HEK293 (cell line): ENCODE measurements around the gene SPIRE1.

Source experiments
- CTCF ChIA-PET: fragments of 350-600 bp; formaldehyde crosslinking; extraction: SDS; loops from one replicate; lab custom pipeline; 2021; ENCODE audit warnings: antibody characterized with exemption; lab: Yijun Ruan, JAX
- POLR2A ChIA-PET: fragments of 300-600 bp; formaldehyde crosslinking; extraction: SDS; loops from one replicate; lab custom pipeline; 2020; ENCODE audit warnings: antibody characterized with exemption, inconsistent platforms; lab: Yijun Ruan, JAX
- H3K27ac ChIP-seq: fragments of 200-500 bp; sonication (Bioruptor generic); 2 replicates; pipeline ENCODE4 v1.5.1; 2014; ENCODE audit warnings: low read depth, low read length, control low read depth, inconsistent platforms; ENCODE audit errors: extremely low read depth
- H3K36me3 ChIP-seq, 2 experiments: fragments of 200-500 bp in 1 of 2; sonication (Bioruptor generic) in 1 of 2; 1 replicate in 1 of 2; 2 replicates in 1 of 2; pipeline ENCODE4 v1.5.1; 2014 to 2017; ENCODE audit warnings: inconsistent platforms in 2 of 2, low read length in 2 of 2; ENCODE audit not compliant: control insufficient read depth in 2 of 2, insufficient read depth in 1 of 2
- H3K4me1 ChIP-seq: fragments of 200-500 bp; sonication (Bioruptor generic); 2 replicates; pipeline ENCODE4 v1.5.1; 2014; ENCODE audit warnings: mild to moderate bottlenecking, low read length, inconsistent platforms; ENCODE audit not compliant: control insufficient read depth, insufficient read depth
- H3K4me3 ChIP-seq: 2 replicates; pipeline ENCODE4 v1.5.1; 2011; ENCODE audit warnings: low read depth, mild to moderate bottlenecking, control low read depth, low read length, moderate library complexity
- H3K9me3 ChIP-seq: fragments of 200-500 bp; sonication (Bioruptor generic); 2 replicates; pipeline ENCODE4 v1.5.1; 2014; ENCODE audit warnings: low read depth, low read length, inconsistent platforms; ENCODE audit not compliant: control insufficient read depth, insufficient read depth
- BCL11B ChIP-seq: fragments of 450-650 bp; formaldehyde crosslinking; IDR thresholded peaks from 2 replicates; pipeline ENCODE4 v1.5.1; 2016; ENCODE audit warnings: low read depth, missing biosample characterization, missing genetic modification characterization
- GLI4 ChIP-seq: fragments of 450-650 bp; formaldehyde crosslinking; IDR thresholded peaks from 2 replicates; pipeline ENCODE4 v1.5.1; 2016; ENCODE audit warnings: missing biosample characterization, missing genetic modification characterization
- SCRT1 ChIP-seq: fragments of 450-650 bp; formaldehyde crosslinking; IDR thresholded peaks from 2 replicates; pipeline ENCODE4 v1.5.1; 2016; ENCODE audit warnings: missing biosample characterization, missing genetic modification characterization, borderline replicate concordance
- SP2 ChIP-seq: fragments of 450-650 bp; formaldehyde crosslinking; IDR thresholded peaks from 2 replicates; pipeline ENCODE4 v1.5.1; 2016; ENCODE audit warnings: missing biosample characterization, missing genetic modification characterization
- SP7 ChIP-seq: fragments of 450-650 bp; formaldehyde crosslinking; IDR thresholded peaks from 2 replicates; pipeline ENCODE4 v1.5.1; 2016; ENCODE audit warnings: missing biosample characterization, missing genetic modification characterization
- ZNF138 ChIP-seq: fragments of 450-650 bp; formaldehyde crosslinking; IDR thresholded peaks from 2 replicates; pipeline ENCODE4 v1.5.1; 2016; ENCODE audit warnings: missing biosample characterization, missing genetic modification characterization, borderline replicate concordance
- ZNF146 ChIP-seq: fragments of 450-650 bp; formaldehyde crosslinking; IDR thresholded peaks from 2 replicates; pipeline ENCODE4 v1.5.1; 2016; ENCODE audit warnings: missing biosample characterization, missing genetic modification characterization
- ZNF211 ChIP-seq: fragments of 450-650 bp; formaldehyde crosslinking; IDR thresholded peaks from 2 replicates; pipeline ENCODE4 v1.5.1; 2016; ENCODE audit warnings: low read depth, missing biosample characterization, missing genetic modification characterization
- ZNF23 ChIP-seq: fragments of 450-650 bp; formaldehyde crosslinking; IDR thresholded peaks from 2 replicates; pipeline ENCODE4 v1.5.1; 2016; ENCODE audit warnings: missing biosample characterization, missing genetic modification characterization, borderline replicate concordance
- ZNF248 ChIP-seq: fragments of 450-650 bp; formaldehyde crosslinking; IDR thresholded peaks from 2 replicates; pipeline ENCODE4 v1.5.1; 2017; ENCODE audit warnings: missing biosample characterization, missing genetic modification characterization
- ZNF423 ChIP-seq: fragments of 450-650 bp; formaldehyde crosslinking; IDR thresholded peaks from 2 replicates; pipeline ENCODE4 v1.5.1; 2016; ENCODE audit warnings: missing biosample characterization, missing genetic modification characterization
- ZNF544 ChIP-seq: fragments of 450-650 bp; formaldehyde crosslinking; IDR thresholded peaks from 2 replicates; pipeline ENCODE4 v1.5.0; 2017; ENCODE audit warnings: missing biosample characterization, missing genetic modification characterization
- ZNF560 ChIP-seq: fragments of 450-650 bp; formaldehyde crosslinking; IDR thresholded peaks from 2 replicates; pipeline ENCODE4 v1.5.1; 2017; ENCODE audit warnings: missing biosample characterization, missing genetic modification characterization, borderline replicate concordance
- ZNF600 ChIP-seq: fragments of 450-650 bp; formaldehyde crosslinking; IDR thresholded peaks from 2 replicates; pipeline ENCODE4 v1.5.1; 2016; ENCODE audit warnings: missing biosample characterization, missing genetic modification characterization
- ZNF707 ChIP-seq: fragments of 450-650 bp; formaldehyde crosslinking; IDR thresholded peaks from 2 replicates; pipeline ENCODE4 v1.5.1; 2016; ENCODE audit warnings: missing biosample characterization, missing genetic modification characterization
- ZSCAN30 ChIP-seq: fragments of 450-650 bp; IDR thresholded peaks from 2 replicates; pipeline ENCODE4 v1.5.1; 2018; ENCODE audit warnings: missing biosample characterization, mild to moderate bottlenecking, missing genetic modification characterization, moderate library complexity
- TF ChIP-seq, protein P1 (sequence below): fragments of 450-650 bp; formaldehyde crosslinking; IDR thresholded peaks from 2 replicates; pipeline ENCODE4 v1.5.1; 2017; ENCODE audit warnings: missing biosample characterization, missing genetic modification characterization
- TF ChIP-seq, protein P2 (sequence below): fragments of 450-650 bp; formaldehyde crosslinking; IDR thresholded peaks from 2 replicates; pipeline ENCODE4 v1.5.1; 2016; ENCODE audit warnings: missing biosample characterization, missing genetic modification characterization, borderline replicate concordance

The SPIRE1 gene

DNA sequence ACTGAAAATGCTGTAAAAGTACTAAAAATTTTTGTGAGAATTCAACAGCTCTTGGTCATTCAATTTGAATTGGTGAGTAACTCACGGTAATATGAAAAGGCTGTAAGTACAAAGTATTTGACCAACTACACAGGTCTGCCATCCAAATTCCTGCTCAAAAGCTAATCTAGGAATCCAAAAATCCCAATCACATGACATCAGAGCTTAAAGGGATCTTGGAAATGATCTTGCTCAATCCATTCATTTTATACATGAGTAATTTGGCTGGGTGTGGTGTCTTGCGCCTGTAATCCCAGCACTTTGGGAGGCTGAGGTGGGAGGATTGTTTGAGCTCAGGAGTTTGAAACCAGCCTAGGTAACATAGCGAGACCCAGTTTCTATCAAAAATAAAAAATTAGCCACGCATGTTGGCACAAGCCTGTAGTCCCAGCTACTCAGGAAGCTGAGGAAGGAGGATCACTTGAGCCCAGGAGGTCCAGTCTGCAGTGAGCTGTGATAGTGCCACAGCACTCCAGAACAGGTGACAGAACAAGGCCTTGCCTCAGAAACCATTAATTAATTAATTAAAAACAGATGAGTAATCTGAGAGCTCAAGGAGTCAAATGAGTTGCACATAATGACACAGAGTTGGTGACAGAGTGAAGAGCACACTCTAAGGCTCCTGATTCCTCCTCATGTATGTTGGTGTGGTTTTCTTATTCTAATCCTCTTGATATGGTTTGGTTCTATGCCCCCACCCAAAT, 19.8 kb downstream of the SPIRE1 start:
- CTCF ChIA-PET = interaction anchor here (0.8 to 0.9 kb wide), 2 partner anchors 171 to 216 kb away, joined by 3 to 5 read pairs; no protein-coding TSS in a partner anchor
- H3K27ac ChIP-seq = no peak overlapping the region

DNA sequence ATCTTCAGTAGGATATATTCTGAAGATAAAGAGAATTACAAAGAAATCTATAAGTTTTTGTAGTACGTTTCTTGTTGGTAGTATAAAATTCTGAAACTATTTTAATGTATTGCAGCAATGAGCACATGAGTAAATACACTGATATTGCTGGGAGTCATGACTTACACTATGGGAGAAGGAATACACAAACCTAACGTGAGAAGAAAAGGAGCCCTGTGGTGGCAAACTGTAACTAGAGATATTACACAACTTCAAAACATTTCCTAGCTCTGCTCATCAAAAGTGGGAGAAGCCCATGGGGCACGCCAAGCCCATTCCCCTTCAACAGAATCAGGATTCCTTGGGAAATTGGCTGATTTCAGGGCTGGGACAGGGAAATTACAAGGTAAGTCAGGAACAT, 20.5 kb downstream of the SPIRE1 start:
- POLR2A ChIA-PET = interaction anchor here (0.6 to 2.1 kb wide), 2 partner anchors 13 to 230 kb away, joined by 3 to 7 read pairs; partner anchors contain the start of gene PRELID3A
- CTCF ChIA-PET = interaction anchor here (0.8 kb wide), 1 partner anchor 216 kb away, joined by 3 read pairs; no protein-coding TSS in a partner anchor

More for the DNA sequence above, 19.8 kb downstream of the SPIRE1 start:
- POLR2A ChIA-PET = interaction anchor here (0.6 to 2.1 kb wide), 2 partner anchors 14 to 230 kb away, joined by 3 to 7 read pairs; partner anchors contain the start of gene PRELID3A
- Histone ChIP-seq H3K4me3 (no peak overlapping the region), H3K36me3 (peaks cover 0 to 3% of the 10 kb centered on the region in 2 experiments; a peak in 1 of 3 replicates), H3K9me3 (no peaks in the 10 kb centered on the region), H3K4me1 (peaks cover 14% of the 10 kb centered on the region)
- TF ChIP-seq ZSCAN30 (tag by site-specific recombination) (no peak), ZNF560 (tag by site-specific recombination) (no peak), ZNF211 (tag by site-specific recombination) (no peak), ZNF248 (no peak), ZNF600 (peak; percentile 41; the same call in 1 of the 2 replicates), SCRT1 (tag by site-specific recombination) (no peak), BCL11B (tag by site-specific recombination) (no peak), GLI4 (no peak), ZNF544 (tag by site-specific recombination) (no peak), ZNF138 (tag by site-specific recombination) (no peak), ZNF23 (tag by site-specific recombination) (no peak), SP2 (tag by site-specific recombination) (no peak), ZNF707 (tag by site-specific recombination) (no peak), SP7 (0 out of 2 replicates have a peak, but pooled peaks have one; percentile 18)
- TF ChIP-seq, protein P1, sequence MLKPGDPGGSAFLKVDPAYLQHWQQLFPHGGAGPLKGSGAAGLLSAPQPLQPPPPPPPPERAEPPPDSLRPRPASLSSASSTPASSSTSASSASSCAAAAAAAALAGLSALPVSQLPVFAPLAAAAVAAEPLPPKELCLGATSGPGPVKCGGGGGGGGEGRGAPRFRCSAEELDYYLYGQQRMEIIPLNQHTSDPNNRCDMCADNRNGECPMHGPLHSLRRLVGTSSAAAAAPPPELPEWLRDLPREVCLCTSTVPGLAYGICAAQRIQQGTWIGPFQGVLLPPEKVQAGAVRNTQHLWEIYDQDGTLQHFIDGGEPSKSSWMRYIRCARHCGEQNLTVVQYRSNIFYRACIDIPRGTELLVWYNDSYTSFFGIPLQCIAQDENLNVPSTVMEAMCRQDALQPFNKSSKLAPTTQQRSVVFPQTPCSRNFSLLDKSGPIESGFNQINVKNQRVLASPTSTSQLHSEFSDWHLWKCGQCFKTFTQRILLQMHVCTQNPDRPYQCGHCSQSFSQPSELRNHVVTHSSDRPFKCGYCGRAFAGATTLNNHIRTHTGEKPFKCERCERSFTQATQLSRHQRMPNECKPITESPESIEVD (tag by site-specific recombination) = no peak
- TF ChIP-seq, protein P2, sequence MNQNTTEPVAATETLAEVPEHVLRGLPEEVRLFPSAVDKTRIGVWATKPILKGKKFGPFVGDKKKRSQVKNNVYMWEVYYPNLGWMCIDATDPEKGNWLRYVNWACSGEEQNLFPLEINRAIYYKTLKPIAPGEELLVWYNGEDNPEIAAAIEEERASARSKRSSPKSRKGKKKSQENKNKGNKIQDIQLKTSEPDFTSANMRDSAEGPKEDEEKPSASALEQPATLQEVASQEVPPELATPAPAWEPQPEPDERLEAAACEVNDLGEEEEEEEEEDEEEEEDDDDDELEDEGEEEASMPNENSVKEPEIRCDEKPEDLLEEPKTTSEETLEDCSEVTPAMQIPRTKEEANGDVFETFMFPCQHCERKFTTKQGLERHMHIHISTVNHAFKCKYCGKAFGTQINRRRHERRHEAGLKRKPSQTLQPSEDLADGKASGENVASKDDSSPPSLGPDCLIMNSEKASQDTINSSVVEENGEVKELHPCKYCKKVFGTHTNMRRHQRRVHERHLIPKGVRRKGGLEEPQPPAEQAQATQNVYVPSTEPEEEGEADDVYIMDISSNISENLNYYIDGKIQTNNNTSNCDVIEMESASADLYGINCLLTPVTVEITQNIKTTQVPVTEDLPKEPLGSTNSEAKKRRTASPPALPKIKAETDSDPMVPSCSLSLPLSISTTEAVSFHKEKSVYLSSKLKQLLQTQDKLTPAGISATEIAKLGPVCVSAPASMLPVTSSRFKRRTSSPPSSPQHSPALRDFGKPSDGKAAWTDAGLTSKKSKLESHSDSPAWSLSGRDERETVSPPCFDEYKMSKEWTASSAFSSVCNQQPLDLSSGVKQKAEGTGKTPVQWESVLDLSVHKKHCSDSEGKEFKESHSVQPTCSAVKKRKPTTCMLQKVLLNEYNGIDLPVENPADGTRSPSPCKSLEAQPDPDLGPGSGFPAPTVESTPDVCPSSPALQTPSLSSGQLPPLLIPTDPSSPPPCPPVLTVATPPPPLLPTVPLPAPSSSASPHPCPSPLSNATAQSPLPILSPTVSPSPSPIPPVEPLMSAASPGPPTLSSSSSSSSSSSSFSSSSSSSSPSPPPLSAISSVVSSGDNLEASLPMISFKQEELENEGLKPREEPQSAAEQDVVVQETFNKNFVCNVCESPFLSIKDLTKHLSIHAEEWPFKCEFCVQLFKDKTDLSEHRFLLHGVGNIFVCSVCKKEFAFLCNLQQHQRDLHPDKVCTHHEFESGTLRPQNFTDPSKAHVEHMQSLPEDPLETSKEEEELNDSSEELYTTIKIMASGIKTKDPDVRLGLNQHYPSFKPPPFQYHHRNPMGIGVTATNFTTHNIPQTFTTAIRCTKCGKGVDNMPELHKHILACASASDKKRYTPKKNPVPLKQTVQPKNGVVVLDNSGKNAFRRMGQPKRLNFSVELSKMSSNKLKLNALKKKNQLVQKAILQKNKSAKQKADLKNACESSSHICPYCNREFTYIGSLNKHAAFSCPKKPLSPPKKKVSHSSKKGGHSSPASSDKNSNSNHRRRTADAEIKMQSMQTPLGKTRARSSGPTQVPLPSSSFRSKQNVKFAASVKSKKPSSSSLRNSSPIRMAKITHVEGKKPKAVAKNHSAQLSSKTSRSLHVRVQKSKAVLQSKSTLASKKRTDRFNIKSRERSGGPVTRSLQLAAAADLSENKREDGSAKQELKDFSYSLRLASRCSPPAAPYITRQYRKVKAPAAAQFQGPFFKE = no peak

More for the DNA sequence above, 20.5 kb downstream of the SPIRE1 start:
- Histone ChIP-seq H3K9me3 (no peaks in the 10 kb centered on the region), H3K36me3 (peaks cover 0 to 3% of the 10 kb centered on the region in 2 experiments; a peak in 1 of 3 replicates), H3K4me1 (peaks cover 14% of the 10 kb centered on the region), H3K27ac (no peak overlapping the region), H3K4me3 (no peak overlapping the region)
- TF ChIP-seq ZNF146 (tag by site-specific recombination) (no peak), ZNF423 (no peak)
